Activated T-cell treated with anti-CD3 and anti-CD28 coated beads, Interleukin-2, amount 50 U/mL, for 4 hours (primary cell): Measurements from ENCODE around the gene RASGRF1. TPM values are rescaled to one million over a fixed set of nuclear protein-coding genes. Genes with fewer than 3 reads are reported as not detected.

ENCODE experiments used
- ATAC-seq, 2 donors: fragments of 200-7000 bp; cut with Tn5 transposase; one replicate each; pipeline ENCODE4 v1.10.0; 2021
- DNase-seq: peaks from one replicate; pipeline ENCODE4 v3.0.0-alpha.2; 2020
- H3K27me3 Mint-ChIP-seq: one replicate; pipeline ENCODE4 v1.8.0; 2021; ENCODE audit warnings: low read depth, mixed read lengths
- H3K36me3 Mint-ChIP-seq: one replicate; pipeline ENCODE4 v1.8.0; 2022; ENCODE audit warnings: mixed read lengths; ENCODE audit not compliant: insufficient read depth
- H3K4me1 Mint-ChIP-seq: one replicate; pipeline ENCODE4 v1.8.0; 2021; ENCODE audit warnings: low read depth, mixed read lengths
- H3K4me3 Mint-ChIP-seq: one replicate; pipeline ENCODE4 v1.8.0; 2021; ENCODE audit warnings: mild to moderate bottlenecking, moderate library complexity, mixed read lengths
- H3K9me3 Mint-ChIP-seq: one replicate; pipeline ENCODE4 v1.8.0; 2021; ENCODE audit warnings: mixed read lengths
- total RNA-seq, 3 donors: library from RNA; stranded (reverse); gene quantifications; one replicate each; pipeline ENCODE4 v1.2.1, GENCODE V29; 2021

The RASGRF1 gene
- total RNA-seq, 3 donors from 2014 or later: 0.05 TPM; not detected in 2

DNA sequence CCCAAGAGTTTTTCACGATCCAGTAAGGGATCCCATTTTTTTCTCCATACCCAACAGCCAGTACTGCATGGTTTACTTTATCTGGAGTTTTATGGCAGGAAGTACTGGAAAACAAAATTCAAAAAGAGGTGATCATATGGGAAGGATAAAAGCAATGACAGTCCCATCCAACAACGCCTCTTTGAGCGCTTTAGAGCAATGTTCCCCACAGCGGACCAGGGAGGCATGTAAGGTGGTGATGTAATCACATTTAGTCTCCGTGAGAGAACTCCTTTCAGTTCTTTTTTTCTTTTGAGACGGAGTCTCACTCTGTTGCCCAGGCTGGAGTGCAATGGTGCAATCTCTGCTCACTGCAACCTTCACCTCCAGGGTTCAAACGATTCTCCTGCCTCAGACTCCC, 167.6 kb downstream of the RASGRF1 start:
- H3K36me3 Mint-ChIP-seq: peaks cover 18% of the 10 kb centered on the region

DNA sequence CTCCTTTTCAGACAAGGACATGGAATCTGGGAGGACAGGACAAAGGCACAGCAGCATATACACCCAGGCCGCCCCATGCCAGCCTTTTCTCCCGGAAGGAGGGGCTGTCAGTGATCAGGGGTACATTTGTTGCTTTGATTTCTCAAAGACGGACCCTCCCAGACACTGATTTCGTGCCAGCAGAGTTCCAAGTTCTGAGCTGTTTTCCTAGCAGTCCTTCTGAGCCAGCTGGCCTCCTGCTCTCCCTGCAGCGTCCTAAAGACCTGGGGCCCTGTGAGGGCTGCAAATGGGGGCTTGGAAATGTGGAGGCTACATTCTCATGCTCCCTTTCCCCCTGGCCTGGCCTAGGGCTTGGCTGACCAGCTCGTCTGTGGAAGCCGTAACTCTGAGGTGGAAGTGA, 168.1 kb downstream of the RASGRF1 start:
- ATAC-seq: no peak
- no peaks in the 10 kb centered on the region for H3K27me3 Mint-ChIP-seq

More for the DNA sequence above, 167.6 kb downstream of the RASGRF1 start:
- Mint-ChIP-seq H3K4me1 (no peaks in the 10 kb centered on the region), H3K4me3 (no peak overlapping the region), H3K9me3 (no peaks in the 10 kb centered on the region), H3K27me3 (no peaks in the 10 kb centered on the region)
- ATAC-seq (no peak), DNase-seq (no peak)

DNA sequence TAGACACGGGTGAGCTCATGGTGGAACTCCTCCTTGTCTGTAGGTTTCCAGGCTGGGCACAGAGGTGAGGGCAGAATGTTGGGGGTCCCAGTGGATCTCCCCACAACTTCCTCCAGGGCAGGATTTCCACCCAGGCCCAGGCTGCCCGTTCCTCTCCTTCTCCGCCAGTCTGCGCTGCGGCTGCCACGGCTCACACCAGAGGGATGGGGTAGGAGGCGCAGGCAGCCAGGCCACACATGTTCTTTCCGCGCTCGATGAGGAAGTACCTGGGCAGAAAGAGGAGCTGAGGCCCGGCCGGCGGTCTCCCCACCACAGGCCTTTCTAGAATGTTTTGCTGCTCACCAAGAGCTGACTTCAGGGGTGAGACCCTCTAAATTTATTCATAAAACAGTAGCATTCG, 168.6 kb downstream of the RASGRF1 start:
- Mint-ChIP-seq H3K4me1 (no peaks in the 10 kb centered on the region), H3K36me3 (peaks cover 23% of the 10 kb centered on the region), H3K9me3 (no peaks in the 10 kb centered on the region), H3K4me3 (no peak overlapping the region), H3K27me3 (no peaks in the 10 kb centered on the region)
- no peak for ATAC-seq
- DNase-seq: no peak

More for the DNA sequence above, 168.1 kb downstream of the RASGRF1 start:
- peaks cover 21% of the 10 kb centered on the region for H3K36me3 Mint-ChIP-seq
- H3K4me1 Mint-ChIP-seq: no peaks in the 10 kb centered on the region
- H3K9me3 Mint-ChIP-seq: no peaks in the 10 kb centered on the region
- no peak for DNase-seq
- no peak overlapping the region for H3K4me3 Mint-ChIP-seq

DNA sequence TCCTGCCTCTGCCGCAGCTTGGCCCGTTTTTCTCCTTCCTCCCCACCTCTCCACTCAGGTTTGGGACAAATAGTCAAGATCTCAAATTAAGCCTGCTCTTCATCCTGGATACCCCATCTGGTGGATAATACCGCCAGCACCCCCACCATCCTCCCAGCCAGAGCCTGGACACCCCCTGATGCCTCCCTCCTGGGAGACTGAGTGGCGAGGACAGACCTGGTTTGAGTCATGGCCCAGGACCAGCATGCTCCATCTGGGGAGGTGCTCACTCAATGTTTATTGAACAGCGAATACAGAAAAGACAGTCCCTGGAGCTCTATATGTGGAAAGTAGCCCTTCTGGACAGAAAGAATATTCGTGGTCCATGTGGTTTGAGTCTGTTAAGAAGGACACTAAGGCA, 169.1 kb downstream of the RASGRF1 start:
- H3K4me3 Mint-ChIP-seq: no peak overlapping the region
- no peak for DNase-seq
- H3K27me3 Mint-ChIP-seq: no peaks in the 10 kb centered on the region
- no peaks in the 10 kb centered on the region for H3K4me1 Mint-ChIP-seq
- no peak for ATAC-seq
- no peaks in the 10 kb centered on the region for H3K9me3 Mint-ChIP-seq
- H3K36me3 Mint-ChIP-seq: peaks cover 23% of the 10 kb centered on the region

DNA sequence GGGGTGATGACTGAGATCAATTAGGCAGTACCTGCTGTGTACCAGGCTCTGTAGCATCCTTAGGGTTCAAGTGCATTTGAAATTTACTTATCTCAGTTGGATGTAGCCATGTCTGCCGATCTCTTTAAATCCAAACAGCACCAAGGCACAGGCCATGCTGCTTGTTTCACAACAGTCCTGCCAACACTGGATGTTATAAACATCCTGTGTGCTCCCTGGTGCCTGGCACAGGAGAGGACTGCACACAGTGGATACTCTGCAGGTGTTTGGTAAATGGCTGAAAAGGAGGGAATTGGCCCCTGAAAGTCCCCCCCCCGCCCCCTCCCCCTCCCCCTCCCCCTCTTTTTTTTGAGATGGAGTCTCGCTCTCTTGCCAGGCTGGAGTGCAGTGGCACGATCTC, 172.7 kb downstream of the RASGRF1 start:
- H3K4me1 Mint-ChIP-seq: no peaks in the 10 kb centered on the region
- no peak for DNase-seq

DNA sequence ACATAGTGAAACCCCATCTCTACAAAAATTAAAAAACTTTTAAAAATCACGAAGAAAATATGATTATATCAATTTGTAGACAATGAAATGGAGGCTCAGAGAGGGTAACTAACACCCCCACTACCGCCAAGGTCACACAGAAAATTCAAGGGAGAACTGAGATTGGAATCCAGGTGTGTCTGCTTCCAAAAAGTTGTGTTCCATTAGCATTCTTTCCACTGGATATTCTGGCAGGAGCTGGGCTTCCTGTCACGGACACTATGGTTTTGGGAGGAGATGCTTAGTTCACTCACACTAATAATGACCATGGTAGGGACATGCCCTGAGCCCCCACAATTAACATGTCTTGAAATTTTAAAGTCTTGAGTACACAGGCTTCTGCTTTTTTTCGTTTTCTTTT, 174.5 kb downstream of the RASGRF1 start:
- no peak overlapping the region for H3K4me3 Mint-ChIP-seq
- no peak for ATAC-seq

More for the DNA sequence above, 172.7 kb downstream of the RASGRF1 start:
- Mint-ChIP-seq H3K27me3 (no peaks in the 10 kb centered on the region), H3K9me3 (no peaks in the 10 kb centered on the region), H3K4me3 (no peak overlapping the region), H3K36me3 (peaks cover 27% of the 10 kb centered on the region)
- no peak for ATAC-seq

DNA sequence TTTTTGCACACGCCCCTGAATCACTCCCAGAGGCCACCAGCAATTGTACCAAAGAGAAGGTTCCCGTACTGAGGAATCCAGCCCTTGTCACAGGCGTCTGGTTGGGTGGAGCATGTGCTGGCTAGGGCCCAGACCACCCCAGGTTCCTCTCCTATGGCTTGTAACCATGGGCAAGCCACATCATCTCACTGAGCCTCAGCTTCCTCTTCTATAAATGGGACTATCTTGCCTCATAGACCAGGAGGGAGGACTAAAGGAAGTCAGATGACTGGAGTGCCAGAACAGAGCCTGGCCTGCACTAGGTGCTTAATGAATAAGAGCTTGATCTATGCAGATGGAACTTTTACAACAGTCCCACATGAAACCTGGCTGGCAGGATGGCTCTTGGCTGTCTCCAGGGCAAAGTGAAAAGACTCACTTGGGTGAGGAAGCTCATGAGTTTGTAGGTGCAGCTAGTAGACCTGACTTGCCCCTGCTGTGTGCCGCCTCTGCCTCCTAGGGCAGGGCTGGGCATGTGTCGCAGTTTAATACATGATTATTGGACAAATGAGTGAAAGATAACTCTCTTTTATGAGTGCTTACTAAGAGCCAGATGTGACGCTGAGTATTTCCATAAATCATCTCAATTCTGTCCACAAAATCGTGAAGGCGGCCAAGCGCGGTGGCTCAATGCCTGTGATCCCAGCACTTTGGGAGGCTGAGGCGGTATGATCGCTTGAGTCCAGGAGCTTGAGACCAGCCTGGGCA, 175.1 kb downstream of the RASGRF1 start:
- Mint-ChIP-seq H3K4me1 (peaks cover 3% of the 10 kb centered on the region), H3K4me3 (no peak overlapping the region), H3K9me3 (no peaks in the 10 kb centered on the region), H3K27me3 (no peaks in the 10 kb centered on the region), H3K36me3 (peaks cover 26% of the 10 kb centered on the region)
- DNase-seq: no peak
- ATAC-seq: no peak

More for the DNA sequence above, 174.5 kb downstream of the RASGRF1 start:
- H3K9me3 Mint-ChIP-seq: no peaks in the 10 kb centered on the region
- H3K36me3 Mint-ChIP-seq: peaks cover 27% of the 10 kb centered on the region
- H3K4me1 Mint-ChIP-seq: peaks cover 3% of the 10 kb centered on the region
- no peak for DNase-seq
- no peaks in the 10 kb centered on the region for H3K27me3 Mint-ChIP-seq

DNA sequence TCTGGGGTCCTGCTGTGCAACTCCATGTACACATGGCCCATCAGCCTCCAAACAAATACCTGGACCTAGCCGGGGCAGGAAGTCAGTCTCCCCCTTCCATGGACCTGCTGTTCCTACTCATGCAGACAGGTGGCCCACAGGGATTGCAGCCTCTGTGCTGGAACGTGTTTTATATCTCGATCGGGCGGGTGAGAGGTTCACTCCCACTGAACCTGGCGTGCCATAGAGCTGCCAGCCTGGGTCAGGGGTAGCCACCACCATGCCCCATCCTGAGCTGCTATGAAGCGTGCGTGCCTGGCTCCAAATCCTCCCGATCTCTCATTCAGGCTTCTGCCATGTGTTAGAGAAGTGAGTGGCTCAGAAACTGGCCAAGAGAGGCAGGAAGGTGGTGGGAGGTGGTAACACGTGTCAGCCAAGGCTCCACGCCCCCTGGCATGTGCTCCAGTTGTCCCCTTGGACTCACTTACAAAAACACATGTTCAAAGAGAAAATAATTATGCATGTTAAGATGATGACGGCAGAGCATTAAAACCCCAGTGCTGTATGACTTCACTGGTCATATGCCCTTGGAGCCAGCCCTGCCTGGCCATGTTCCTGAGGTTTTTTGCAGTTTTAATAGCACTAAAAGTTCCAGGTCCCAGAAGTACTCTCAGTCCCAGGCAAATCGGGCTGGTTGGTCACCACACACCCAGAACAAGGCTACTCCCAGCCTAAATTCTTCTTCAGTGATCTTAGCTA, 176.4 kb downstream of the RASGRF1 start:
- peaks cover 36% of the 10 kb centered on the region for H3K36me3 Mint-ChIP-seq
- H3K4me1 Mint-ChIP-seq: peaks cover 14% of the 10 kb centered on the region
- no peaks in the 10 kb centered on the region for H3K9me3 Mint-ChIP-seq
- no peaks in the 10 kb centered on the region for H3K27me3 Mint-ChIP-seq
- DNase-seq (no peak), ATAC-seq (no peak)
- no peak overlapping the region for H3K4me3 Mint-ChIP-seq

DNA sequence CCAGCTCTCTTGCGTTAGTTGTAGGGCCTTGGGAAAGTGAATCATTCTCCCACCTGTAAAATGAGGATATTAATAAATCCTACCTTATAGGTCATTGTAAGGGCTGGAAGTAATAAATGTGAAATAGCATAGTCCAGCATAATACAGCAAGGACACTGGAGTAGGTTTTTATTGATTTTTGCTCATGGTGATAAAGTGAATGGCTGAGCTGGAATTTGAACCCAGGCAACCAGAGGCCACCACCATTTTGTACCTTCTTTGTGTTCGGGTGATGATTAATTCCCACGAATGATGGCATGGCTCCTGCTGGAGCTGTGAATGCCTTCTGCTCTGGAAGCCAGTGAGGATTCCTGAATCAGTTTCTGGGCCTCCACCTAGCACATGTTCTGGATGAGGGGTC, 177.6 kb downstream of the RASGRF1 start:
- Mint-ChIP-seq H3K4me1 (peaks cover 16% of the 10 kb centered on the region), H3K27me3 (no peaks in the 10 kb centered on the region), H3K4me3 (no peak overlapping the region), H3K9me3 (no peaks in the 10 kb centered on the region), H3K36me3 (peaks cover 37% of the 10 kb centered on the region)
- ATAC-seq (no peak), DNase-seq (no peak)

DNA sequence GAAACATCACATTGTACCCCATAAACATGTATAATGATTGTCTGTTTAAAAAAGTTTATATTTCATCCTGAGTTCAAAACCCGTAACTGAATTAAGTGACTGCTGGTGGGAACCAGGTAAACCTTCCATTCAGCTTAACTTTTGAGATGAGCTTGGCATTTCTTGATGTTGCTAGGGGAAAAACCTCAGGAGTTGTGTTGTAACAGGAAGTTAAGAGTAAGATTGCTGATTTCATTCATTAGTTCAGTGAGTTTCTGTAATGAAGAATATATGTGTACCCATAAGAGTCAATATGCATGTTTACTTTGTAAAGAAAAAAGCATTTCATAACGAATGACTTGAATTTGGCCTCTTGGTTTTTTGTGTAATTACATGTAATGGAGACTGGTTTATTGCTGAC, 178.3 kb downstream of the RASGRF1 start:
- Mint-ChIP-seq H3K27me3 (no peaks in the 10 kb centered on the region), H3K9me3 (no peaks in the 10 kb centered on the region), H3K4me3 (no peak overlapping the region), H3K4me1 (peaks cover 16% of the 10 kb centered on the region), H3K36me3 (peaks cover 35% of the 10 kb centered on the region)
- ATAC-seq (no peak), DNase-seq (no peak)

DNA sequence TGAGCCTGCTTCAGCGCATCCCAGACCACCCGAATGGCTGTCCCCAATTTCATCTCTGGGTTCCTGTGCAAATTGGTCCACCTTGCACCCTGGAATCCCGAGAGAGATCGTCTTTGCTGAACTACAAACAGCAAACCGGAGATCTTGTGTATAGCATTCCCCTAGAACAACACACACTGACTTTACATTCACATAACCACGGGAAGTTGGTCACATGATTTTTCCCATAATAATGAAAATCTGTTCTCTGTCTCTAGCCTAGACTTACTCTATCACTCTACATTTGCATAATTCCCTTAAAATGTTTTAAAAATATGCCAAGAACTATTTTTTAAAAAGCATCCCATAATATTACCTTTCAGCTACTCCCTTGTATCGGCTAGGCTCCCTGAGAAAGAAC, 180.3 kb downstream of the RASGRF1 start:
- H3K27me3 Mint-ChIP-seq: no peaks in the 10 kb centered on the region

More for the DNA sequence above, 180.3 kb downstream of the RASGRF1 start:
- H3K9me3 Mint-ChIP-seq: no peaks in the 10 kb centered on the region
- no peak overlapping the region for H3K4me3 Mint-ChIP-seq
- peaks cover 16% of the 10 kb centered on the region for H3K4me1 Mint-ChIP-seq
- H3K36me3 Mint-ChIP-seq: peaks cover 44% of the 10 kb centered on the region
- ATAC-seq (no peak), DNase-seq (no peak)

Other genes with a start within 250 kb of the RASGRF1 start
- 100 to 1,000 TPM; 224 to 276 (median 236) TPM for gene MORF4L1, start 217.9 kb downstream of the RASGRF1 start, total RNA-seq
- 10 to 100 TPM in 2 of 3 donors, 1 to 10 TPM in 1; 6.6 to 23.7 (median 16.4) TPM for gene CTSH, start 145.7 kb downstream of the RASGRF1 start, total RNA-seq
- not detected for gene ANKRD34C, start 191.9 kb upstream of the RASGRF1 start, total RNA-seq
- 10 to 100 TPM; 48.9 to 66.6 (median 57.3) TPM for gene TMED3, start 220.3 kb upstream of the RASGRF1 start, total RNA-seq